K562 (cell line): ENCODE measurements around the gene UBA52. TPM values are rescaled to one million over a fixed set of nuclear protein-coding genes. Genes with fewer than 3 reads are reported as not detected.

Experiments used
- HCFC1 ChIP-seq: IDR thresholded peaks from 2 replicates; pipeline ENCODE4 v1.6.1; 2012; ENCODE audit warnings: low read depth, low read length, improper control_type of control experiment
- MTA1 ChIP-seq: fragments of 450-650 bp; IDR thresholded peaks from 2 replicates; pipeline ENCODE4 v1.6.1; 2017; ENCODE audit warnings: borderline replicate concordance
- NFYB ChIP-seq: IDR thresholded peaks from 2 replicates; pipeline ENCODE4 v1.6.1; 2011; ENCODE audit warnings: mild to moderate bottlenecking, moderate library complexity; ENCODE audit not compliant: insufficient read length; ENCODE audit errors: extremely low read depth
- ZNF24 ChIP-seq: fragments of 450-650 bp; IDR thresholded peaks from 2 replicates; pipeline ENCODE4 v1.6.1; 2016
- polyA plus RNA-seq, 8 experiments: library from polyadenylated mRNA; depleted of rRNA in 4 of 8; stranded (reverse) in 5 of 8; unstranded in 3 of 8; fragments of >200 nt; fragmentation: Nextera tagmentation in 2 of 8; fragmentation: Illumina TruSeq in 1 of 8; extraction: Ambion mirVana in 2 of 8; extraction: Trizol in 1 of 8; gene quantifications; 2 replicates each; pipeline versions ENCODE4 v1.2.1 to v1.2.3, GENCODE V29; 2011 to 2014; ENCODE audit warnings: inconsistent platforms in 1 of 8, missing spikeins in 1 of 8
- total RNA-seq, 7 experiments: library from RNA; depleted of rRNA in 6 of 7; stranded (reverse); fragments of >200 nt in 6 of 7; fragmentation: Illumina TruSeq in 2 of 7; extraction: Trizol in 2 of 7; gene quantifications; 2 replicates each; pipeline versions ENCODE4 v1.2.1 to v1.2.3, GENCODE V29; 2011 to 2021; ENCODE audit warnings: low replicate concordance in 1 of 7
- TF ChIP-seq, protein P1 (sequence below), 2 experiments: fragments of 450-650 bp in 1 of 2; sonication (generic) in 1 of 2; formaldehyde crosslinking in 1 of 2; IDR thresholded peaks; 2 replicates each; pipeline versions ENCODE4 v1.7.1 to v1.9.0; 2016 to 2022; ENCODE audit warnings: inconsistent platforms in 1 of 2, mild to moderate bottlenecking in 1 of 2, missing genetic modification reagents in 1 of 2
- TF ChIP-seq, protein P2 (sequence below), 2 experiments: IDR thresholded peaks in 1 of 2; conservative IDR thresholded peaks in 1 of 2; 2 replicates each; pipeline ENCODE4 v1.6.1; 2016; ENCODE audit warnings: low read depth in 2 of 2, mild to moderate bottlenecking in 1 of 2, missing compliant biosample characterization in 1 of 2, missing genetic modification characterization in 1 of 2, moderate library complexity in 1 of 2

Gene UBA52
- total and polyA plus RNA-seq, 9 of the 15 experiments (the other 6 are each of a cell fraction or from before 2014, with no cell fraction given) = 1,110 to 2,751 (median 1,733) TPM

DNA sequence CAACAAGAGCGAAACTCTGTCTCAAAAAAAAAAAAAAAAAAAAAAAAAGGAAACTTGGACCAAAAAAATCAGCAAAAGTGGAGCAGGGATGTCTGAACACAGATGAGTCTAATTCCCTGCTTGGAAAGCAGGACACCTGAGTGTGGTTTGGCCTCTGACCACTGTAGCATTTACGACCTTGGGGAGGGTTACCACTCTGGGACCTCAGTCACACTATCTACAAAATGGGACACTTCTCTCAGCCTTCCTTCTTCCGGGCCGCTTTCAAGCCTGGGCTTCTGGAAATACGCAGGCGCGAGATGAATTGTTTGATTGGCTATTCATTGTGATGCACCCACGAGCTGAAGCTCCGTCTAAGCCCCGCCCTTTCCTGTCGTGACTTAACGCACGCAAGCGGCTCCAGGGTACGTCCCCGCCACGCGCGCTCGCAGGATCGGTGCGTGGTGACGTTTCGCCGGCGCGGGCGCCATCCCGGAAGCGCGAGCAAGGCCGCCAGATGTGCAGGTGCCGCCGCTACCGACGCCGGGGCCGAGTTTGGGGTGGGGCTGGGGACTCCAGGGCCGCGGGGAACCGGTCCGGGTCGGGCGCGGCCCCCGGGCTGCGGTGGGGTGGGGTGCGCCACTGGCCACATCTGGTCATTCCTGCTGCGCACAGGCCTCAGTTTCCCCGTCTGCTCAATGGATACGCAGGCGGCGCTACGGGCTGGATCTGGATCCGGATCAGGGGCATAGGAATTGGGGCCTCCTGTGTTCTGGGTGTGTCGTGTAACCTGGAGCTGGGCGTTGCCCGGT lies 14.1 kb upstream of the UBA52 start, which contains the start of gene KXD1 (continued):
- TF ChIP-seq, protein P1, sequence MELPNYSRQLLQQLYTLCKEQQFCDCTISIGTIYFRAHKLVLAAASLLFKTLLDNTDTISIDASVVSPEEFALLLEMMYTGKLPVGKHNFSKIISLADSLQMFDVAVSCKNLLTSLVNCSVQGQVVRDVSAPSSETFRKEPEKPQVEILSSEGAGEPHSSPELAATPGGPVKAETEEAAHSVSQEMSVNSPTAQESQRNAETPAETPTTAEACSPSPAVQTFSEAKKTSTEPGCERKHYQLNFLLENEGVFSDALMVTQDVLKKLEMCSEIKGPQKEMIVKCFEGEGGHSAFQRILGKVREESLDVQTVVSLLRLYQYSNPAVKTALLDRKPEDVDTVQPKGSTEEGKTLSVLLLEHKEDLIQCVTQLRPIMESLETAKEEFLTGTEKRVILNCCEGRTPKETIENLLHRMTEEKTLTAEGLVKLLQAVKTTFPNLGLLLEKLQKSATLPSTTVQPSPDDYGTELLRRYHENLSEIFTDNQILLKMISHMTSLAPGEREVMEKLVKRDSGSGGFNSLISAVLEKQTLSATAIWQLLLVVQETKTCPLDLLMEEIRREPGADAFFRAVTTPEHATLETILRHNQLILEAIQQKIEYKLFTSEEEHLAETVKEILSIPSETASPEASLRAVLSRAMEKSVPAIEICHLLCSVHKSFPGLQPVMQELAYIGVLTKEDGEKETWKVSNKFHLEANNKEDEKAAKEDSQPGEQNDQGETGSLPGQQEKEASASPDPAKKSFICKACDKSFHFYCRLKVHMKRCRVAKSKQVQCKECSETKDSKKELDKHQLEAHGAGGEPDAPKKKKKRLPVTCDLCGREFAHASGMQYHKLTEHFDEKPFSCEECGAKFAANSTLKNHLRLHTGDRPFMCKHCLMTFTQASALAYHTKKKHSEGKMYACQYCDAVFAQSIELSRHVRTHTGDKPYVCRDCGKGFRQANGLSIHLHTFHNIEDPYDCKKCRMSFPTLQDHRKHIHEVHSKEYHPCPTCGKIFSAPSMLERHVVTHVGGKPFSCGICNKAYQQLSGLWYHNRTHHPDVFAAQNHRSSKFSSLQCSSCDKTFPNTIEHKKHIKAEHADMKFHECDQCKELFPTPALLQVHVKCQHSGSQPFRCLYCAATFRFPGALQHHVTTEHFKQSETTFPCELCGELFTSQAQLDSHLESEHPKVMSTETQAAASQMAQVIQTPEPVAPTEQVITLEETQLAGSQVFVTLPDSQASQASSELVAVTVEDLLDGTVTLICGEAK (IDR thresholded peaks at IDR 0.05) = peak; percentile 62; the same call in 1 of the 2 replicates
- TF ChIP-seq, protein P1 (CRISPR knock-in tag; IDR thresholded peaks at IDR 0.05) = no peak
- TF ChIP-seq HCFC1 = peak; percentile 46; the same call in 1 of the 2 replicates
- peak; percentile 43; the same call in 1 of the 2 replicates for TF ChIP-seq ZNF24
- TF ChIP-seq, protein P2, sequence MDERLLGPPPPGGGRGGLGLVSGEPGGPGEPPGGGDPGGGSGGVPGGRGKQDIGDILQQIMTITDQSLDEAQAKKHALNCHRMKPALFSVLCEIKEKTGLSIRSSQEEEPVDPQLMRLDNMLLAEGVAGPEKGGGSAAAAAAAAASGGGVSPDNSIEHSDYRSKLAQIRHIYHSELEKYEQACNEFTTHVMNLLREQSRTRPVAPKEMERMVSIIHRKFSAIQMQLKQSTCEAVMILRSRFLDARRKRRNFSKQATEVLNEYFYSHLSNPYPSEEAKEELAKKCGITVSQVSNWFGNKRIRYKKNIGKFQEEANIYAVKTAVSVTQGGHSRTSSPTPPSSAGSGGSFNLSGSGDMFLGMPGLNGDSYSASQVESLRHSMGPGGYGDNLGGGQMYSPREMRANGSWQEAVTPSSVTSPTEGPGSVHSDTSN (CRISPR knock-in tag; IDR thresholded peaks at IDR 0.05; ENCODE audit: low read depth) = no peak
- TF ChIP-seq, protein P2 (tag; conservative IDR thresholded peaks at IDR 0.05; ENCODE audit: low read depth) = no peak
- TF ChIP-seq NFYB = peak; percentile 5
- peak; percentile 93 for TF ChIP-seq MTA1
